Psoas muscle (tissue), 8 donors: Measurements from ENCODE around the gene PRSS22. TPM values are rescaled to one million over a fixed set of nuclear protein-coding genes. Genes with fewer than 3 reads are reported as not detected.

Experiments
- ATAC-seq, 4 donors: fragments of 200-7000 bp; cut with Tn5 transposase; one replicate each; pipeline ENCODE4 v1.9.1; 2020; ENCODE audit warnings: moderate library complexity in 3 of 4, mild to moderate bottlenecking in 2 of 4
- DNase-seq, 2 donors: peaks; one replicate each; pipeline ENCODE4 v3.0.0-alpha.2; 2020
- H3K27ac ChIP-seq: fragments of 200-600 bp; one replicate; pipeline ENCODE4 v1.8.0; 2022
- H3K27me3 ChIP-seq, 3 donors: fragments of 200-600 bp in 1 of 3; one replicate each; pipeline versions ENCODE4 v1.6.1 to v1.8.0; 2013 to 2022; ENCODE audit warnings: low read length in 2 of 3, mild to moderate bottlenecking in 2 of 3, moderate library complexity in 1 of 3; ENCODE audit not compliant: insufficient read depth in 3 of 3
- H3K36me3 ChIP-seq, 2 donors: fragments of 200-600 bp in 1 of 2; one replicate each; pipeline versions ENCODE4 v1.6.1 to v1.8.0; 2013 to 2022; ENCODE audit warnings: low read depth in 1 of 2, mild to moderate bottlenecking in 1 of 2, moderate library complexity in 1 of 2; ENCODE audit not compliant: insufficient read depth in 1 of 2
- H3K4me1 ChIP-seq: fragments of 200-600 bp; one replicate; pipeline ENCODE4 v1.8.0; 2022
- H3K4me3 ChIP-seq: fragments of 200-600 bp; one replicate; pipeline ENCODE4 v1.8.0; 2022; ENCODE audit warnings: mild to moderate bottlenecking
- H3K9me3 ChIP-seq: fragments of 200-600 bp; one replicate; pipeline ENCODE4 v1.8.0; 2022
- WGBS, 3 donors: extraction: QIAGEN DNeasy Blood & Tissue Kit; methylation state at CpG; one replicate each; pipeline versions ENCODE4 v1.1.6 to v1.1.7; 2013; 5-methylcytosine and 5-hydroxymethylcytosine counted together
- intact Hi-C, 2 donors: fragments of 100-400 bp; cut with DNase I; formaldehyde crosslinking; loops; one replicate each; pipeline versions ENCODE4 v1.11.0 to v1.14.2; 2022
- polyA plus RNA-seq, 3 donors: library from polyadenylated mRNA; stranded (reverse); fragments of 200-250 nt; gene quantifications; one replicate each; pipeline ENCODE4 v1.2.3, GENCODE V29; 2013
- total RNA-seq, 4 donors: library from RNA; stranded (reverse); fragmentation: NEBNext Ultra II Directional in 2 of 4; extraction: Animal tissue kit (Norgen Biotek cat#: 25700) in 2 of 4; gene quantifications; one replicate each; pipeline versions ENCODE4 v1.2.1 to v1.2.4, GENCODE V29; 2021 to 2023
- TF ChIP-seq, protein P1 (sequence below): fragments of 200-600 bp; IDR thresholded peaks from one replicate; pipeline ENCODE4 v1.8.0; 2022; ENCODE audit warnings: antibody characterized with exemption
- donor health status: healthy with polysubstance abuse.
- donor health status: DM: no; HTN: no; CAD: no; lungs with moderate emphysema.
- donor health status: Bipolar disorder and iron deficiency.
- donor health status: healthy.
- donor health status: DM: yes; HTN: yes; CAD: no.
- donor health status: DM: no; HTN: no; CAD: no.
- donor health status: DM: no; HTN: no; CAD: no.
- donor health status: DM: yes; HTN: yes; CAD: no.

The PRSS22 gene
- total and polyA plus RNA-seq, 7 donors = 0.07 to 0.20 (median 0.13) TPM; not detected in 4

DNA sequence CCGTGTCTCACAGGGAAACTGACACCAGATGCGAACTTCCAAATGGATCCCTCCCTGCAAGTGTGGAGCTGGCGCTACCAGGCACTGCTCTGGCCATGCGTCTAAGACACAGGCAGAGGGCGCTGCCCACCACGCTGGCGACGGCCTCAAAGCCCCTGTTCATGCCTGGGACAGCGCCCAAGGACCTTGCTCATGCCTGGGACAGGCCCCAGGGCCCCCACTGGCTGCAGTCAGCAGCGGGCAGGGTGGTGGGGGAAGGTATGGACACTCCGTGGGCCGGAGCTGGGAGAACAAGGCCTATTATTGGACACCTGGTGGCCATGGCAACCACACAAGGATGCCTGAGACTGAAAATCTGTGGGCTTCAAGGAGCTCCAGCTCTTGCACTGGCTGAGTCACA is 19.0 kb downstream of the PRSS22 start:
- intact Hi-C loops = no loop called here
- Histone ChIP-seq H3K27me3 (peaks cover 0 to 9% (median 0%) of the 10 kb centered on the region in 3 donors), H3K36me3 (no peaks in the 10 kb centered on the region), H3K9me3 (no peaks in the 10 kb centered on the region), H3K4me3 (no peak overlapping the region), H3K4me1 (no peaks in the 10 kb centered on the region), H3K27ac (no peak overlapping the region)
- WGBS, 3 donors = 3 to 7% (median 4%) methylated on average over 12 of the region's 12 CpGs
- peak; percentile 56 to 75 for DNase-seq
- ATAC-seq = peak; percentile 70 to 78 (median 78)
- TF ChIP-seq, protein P1, sequence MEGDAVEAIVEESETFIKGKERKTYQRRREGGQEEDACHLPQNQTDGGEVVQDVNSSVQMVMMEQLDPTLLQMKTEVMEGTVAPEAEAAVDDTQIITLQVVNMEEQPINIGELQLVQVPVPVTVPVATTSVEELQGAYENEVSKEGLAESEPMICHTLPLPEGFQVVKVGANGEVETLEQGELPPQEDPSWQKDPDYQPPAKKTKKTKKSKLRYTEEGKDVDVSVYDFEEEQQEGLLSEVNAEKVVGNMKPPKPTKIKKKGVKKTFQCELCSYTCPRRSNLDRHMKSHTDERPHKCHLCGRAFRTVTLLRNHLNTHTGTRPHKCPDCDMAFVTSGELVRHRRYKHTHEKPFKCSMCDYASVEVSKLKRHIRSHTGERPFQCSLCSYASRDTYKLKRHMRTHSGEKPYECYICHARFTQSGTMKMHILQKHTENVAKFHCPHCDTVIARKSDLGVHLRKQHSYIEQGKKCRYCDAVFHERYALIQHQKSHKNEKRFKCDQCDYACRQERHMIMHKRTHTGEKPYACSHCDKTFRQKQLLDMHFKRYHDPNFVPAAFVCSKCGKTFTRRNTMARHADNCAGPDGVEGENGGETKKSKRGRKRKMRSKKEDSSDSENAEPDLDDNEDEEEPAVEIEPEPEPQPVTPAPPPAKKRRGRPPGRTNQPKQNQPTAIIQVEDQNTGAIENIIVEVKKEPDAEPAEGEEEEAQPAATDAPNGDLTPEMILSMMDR = peak; percentile 62

DNA sequence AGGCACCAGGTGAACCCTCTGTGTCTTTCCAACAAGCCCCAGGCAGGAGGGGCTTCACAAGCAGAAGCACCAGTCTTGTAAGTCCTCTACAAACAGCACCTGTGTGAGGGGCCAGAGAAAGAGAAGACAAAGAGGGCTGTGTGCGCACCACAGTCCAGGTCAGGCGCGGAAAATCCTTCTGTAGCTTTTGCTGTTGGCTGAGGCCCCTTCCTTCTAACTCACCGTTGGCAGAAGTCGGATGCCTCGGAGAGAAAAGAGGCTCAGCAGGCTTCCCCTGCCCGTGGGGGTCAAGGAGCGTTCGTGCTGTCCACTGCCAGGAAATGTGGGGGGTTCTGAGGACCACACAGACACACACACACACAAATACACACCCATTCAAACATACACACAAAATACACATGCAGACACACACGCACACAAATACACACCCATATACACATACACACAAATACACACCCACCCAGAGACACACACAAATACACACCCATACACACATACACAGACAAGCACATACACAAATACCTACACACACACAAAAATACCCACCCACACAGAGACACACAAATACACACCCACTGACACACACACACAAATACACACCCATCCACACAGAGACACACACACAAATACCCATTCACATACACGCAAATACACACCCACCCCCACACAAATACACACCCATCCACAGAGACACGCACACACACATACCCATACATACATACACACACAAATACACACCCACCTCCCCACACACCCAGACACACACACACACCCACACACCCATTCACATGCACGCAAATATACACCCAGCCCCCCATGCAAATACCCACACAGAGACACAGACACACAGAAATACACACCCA is 21.1 kb downstream of the PRSS22 start:
- no peaks in the 10 kb centered on the region for H3K9me3 ChIP-seq
- WGBS, 3 donors = 56 to 63% (median 56%) methylated on average over 13 of the region's 13 CpGs
- intact Hi-C loops = no loop called here
- H3K4me1 ChIP-seq = no peaks in the 10 kb centered on the region
- H3K27me3 ChIP-seq = peaks cover 0 to 18% (median 0%) of the 10 kb centered on the region in 3 donors
- peak in 1 of 2 donors; percentile 14 for DNase-seq
- H3K4me3 ChIP-seq = no peak overlapping the region
- no peak for ATAC-seq
- no peaks in the 10 kb centered on the region for H3K36me3 ChIP-seq
- TF ChIP-seq, protein P1 = no peak
- no peak overlapping the region for H3K27ac ChIP-seq

DNA sequence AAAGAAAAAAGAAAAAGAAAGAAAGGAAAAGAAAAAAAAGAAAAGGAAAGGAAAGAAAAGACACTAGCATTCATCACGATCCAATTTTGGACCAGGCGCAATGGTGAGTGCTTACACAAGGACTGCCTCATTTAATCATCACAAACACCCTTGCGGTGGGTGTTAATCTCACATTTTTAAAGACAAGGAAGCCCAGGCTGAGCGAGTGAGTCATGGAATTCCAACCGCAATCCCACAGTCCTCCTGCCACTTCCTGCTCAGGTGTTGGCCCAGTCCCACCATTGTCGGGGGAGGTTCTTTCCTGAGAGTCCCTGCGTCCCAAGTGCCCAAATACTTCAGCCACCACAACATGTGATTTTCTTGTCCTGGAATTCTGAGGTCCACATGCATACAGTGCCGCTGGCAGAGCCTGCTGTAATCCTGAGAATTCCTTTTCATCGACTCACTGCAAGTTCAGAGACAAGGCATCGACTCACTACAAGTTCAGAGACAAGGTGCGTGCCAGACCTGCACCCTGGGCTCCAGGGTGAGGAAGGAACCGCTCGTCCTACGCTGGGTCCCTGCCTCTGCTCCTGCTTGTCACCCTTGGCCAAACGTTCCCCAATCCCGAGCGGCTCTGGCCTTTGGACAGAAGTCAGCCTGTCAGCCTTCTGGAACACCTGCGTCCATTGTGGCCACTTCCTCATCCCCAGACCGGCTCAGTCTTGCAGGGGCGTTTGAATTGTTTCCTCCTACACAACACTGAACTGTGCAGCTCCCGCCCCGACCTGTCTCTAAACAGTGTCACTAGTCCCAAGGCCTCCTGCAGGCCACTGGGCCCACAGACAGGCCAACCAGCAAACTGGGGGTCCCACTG is 22.1 kb downstream of the PRSS22 start:
- ATAC-seq (peak in 1 of 4 donors; percentile 28), DNase-seq (peak in 1 of 2 donors; percentile 32)
- WGBS, 3 donors = 47 to 49% (median 47%) methylated on average over 22 of the region's 22 CpGs
- H3K27me3 ChIP-seq = peaks cover 0 to 22% (median 0%) of the 10 kb centered on the region in 3 donors
- H3K4me1 ChIP-seq = no peaks in the 10 kb centered on the region
- TF ChIP-seq, protein P1 = no peak
- H3K4me3 ChIP-seq = no peak overlapping the region
- no peaks in the 10 kb centered on the region for H3K9me3 ChIP-seq
- H3K36me3 ChIP-seq = no peaks in the 10 kb centered on the region
- intact Hi-C loops = no loop called here
- no peak overlapping the region for H3K27ac ChIP-seq

DNA sequence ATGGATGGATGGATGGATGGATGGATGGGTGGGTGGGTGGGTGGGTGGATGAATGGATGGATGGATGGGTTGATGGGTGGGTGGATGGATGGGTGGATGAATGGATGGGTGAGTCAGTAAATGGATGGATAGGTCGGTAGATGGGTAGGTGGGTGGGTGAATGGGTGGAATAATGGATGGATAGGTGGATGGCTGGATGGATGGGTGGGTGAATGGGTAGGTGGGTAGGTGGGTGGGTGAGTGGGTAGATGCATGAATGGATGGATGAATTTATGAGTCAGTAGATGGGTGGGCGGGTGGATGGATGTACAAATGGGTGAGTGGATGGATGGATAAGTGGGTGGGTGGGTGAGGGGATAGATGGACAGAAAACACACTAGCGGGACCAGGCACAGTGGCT is 23.0 kb downstream of the PRSS22 start:
- ATAC-seq (no peak), DNase-seq (no peak)
- intact Hi-C loops = no loop called here
- Histone ChIP-seq H3K4me3 (no peak overlapping the region), H3K36me3 (no peaks in the 10 kb centered on the region), H3K27ac (no peak overlapping the region), H3K27me3 (peaks cover 0 to 31% (median 0%) of the 10 kb centered on the region in 3 donors), H3K4me1 (no peaks in the 10 kb centered on the region), H3K9me3 (no peaks in the 10 kb centered on the region)
- WGBS, 3 donors = 77 to 86% (median 85%) methylated on average over 3 of the region's 3 CpGs
- TF ChIP-seq, protein P1 = no peak
